Keratinocyte (primary cell): ENCODE data around the gene SIVA1. TPM values are rescaled to one million over a fixed set of nuclear protein-coding genes. Genes with fewer than 3 reads are reported as not detected.
A peak's percentile ranks its signal among the peaks of the same experiment; 100 is the strongest.

Experiments
- DNase-seq: peaks from one replicate; pipeline ENCODE4 v3.0.0-alpha.2; 2011; ENCODE audit warnings: low read depth, missing footprints, low spot score
- FAIRE-seq: peaks from 2 replicates; lab custom pipeline; 2011; peaks lifted over from hg19 to GRCh38; lab: Jason Lieb, UNC
- H2AFZ ChIP-seq: 2 replicates; pipeline ENCODE4 v1.6.0; 2012; ENCODE audit warnings: low read length, control low read depth, inconsistent platforms; ENCODE audit not compliant: control insufficient read depth
- H3K27ac ChIP-seq: 2 replicates; pipeline ENCODE4 v1.5.1; 2011; ENCODE audit warnings: low read length; ENCODE audit not compliant: control insufficient read depth, insufficient read depth
- H3K27me3 ChIP-seq: 3 replicates; pipeline ENCODE4 v1.6.0; 2011; ENCODE audit warnings: low read length; ENCODE audit not compliant: control insufficient read depth, insufficient read depth; ENCODE audit errors: extremely low read depth
- H3K36me3 ChIP-seq, 2 experiments: 2 replicates in 1 of 2; 3 replicates in 1 of 2; pipeline ENCODE4 v1.5.1; 2011; ENCODE audit warnings: low read length in 2 of 2, mild to moderate bottlenecking in 1 of 2; ENCODE audit not compliant: control insufficient read depth in 2 of 2, insufficient read depth in 2 of 2; ENCODE audit errors: extremely low read depth in 1 of 2
- H3K4me1 ChIP-seq: 3 replicates; pipeline ENCODE4 v1.5.1; 2011; ENCODE audit warnings: low read length; ENCODE audit not compliant: control insufficient read depth, insufficient read depth; ENCODE audit errors: extremely low read depth
- H3K4me2 ChIP-seq: 3 replicates; pipeline ENCODE4 v1.6.0; 2011; ENCODE audit warnings: low read depth, low read length; ENCODE audit not compliant: control insufficient read depth, insufficient read depth; ENCODE audit errors: extremely low read depth
- H3K4me3 ChIP-seq, 3 experiments: fragments of 200-600 bp in 1 of 3; sonication (generic) in 1 of 3; 2 replicates in 2 of 3; 3 replicates in 1 of 3; pipeline ENCODE4 v1.5.1; 2011 to 2016; ENCODE audit warnings: low read length in 3 of 3, mild to moderate bottlenecking in 3 of 3, control low read depth in 2 of 3, inconsistent platforms in 1 of 3, low read depth in 1 of 3, mixed read lengths in 1 of 3, mixed run types in 1 of 3, moderate library complexity in 1 of 3; ENCODE audit not compliant: control insufficient read depth in 2 of 3, insufficient read depth in 2 of 3; ENCODE audit errors: extremely low read depth in 1 of 3
- H3K79me2 ChIP-seq: 2 replicates; pipeline ENCODE4 v1.6.0; 2012; ENCODE audit warnings: low read length; ENCODE audit not compliant: control insufficient read depth, insufficient read depth
- H3K9ac ChIP-seq: 3 replicates; pipeline ENCODE4 v1.6.0; 2011; ENCODE audit warnings: low read length; ENCODE audit not compliant: control insufficient read depth, insufficient read depth; ENCODE audit errors: extremely low read depth
- H3K9me1 ChIP-seq: 3 replicates; pipeline ENCODE4 v1.6.0; 2011; ENCODE audit warnings: low read length; ENCODE audit not compliant: control insufficient read depth, insufficient read depth; ENCODE audit errors: extremely low read depth
- H3K9me3 ChIP-seq: 2 replicates; pipeline ENCODE4 v1.5.1; 2012; ENCODE audit warnings: low read depth, low read length; ENCODE audit not compliant: control insufficient read depth
- H4K20me1 ChIP-seq: 3 replicates; pipeline ENCODE4 v1.6.0; 2011; ENCODE audit warnings: low read length; ENCODE audit not compliant: control insufficient read depth, insufficient read depth; ENCODE audit errors: extremely low read depth
- CTCF ChIP-seq, 3 experiments: IDR thresholded peaks in 1 of 3; conservative IDR thresholded peaks in 1 of 3; optimal IDR thresholded peaks in 1 of 3; 2 replicates in 2 of 3; 3 replicates in 1 of 3; pipeline versions ENCODE3 to v1.5.1; 2011; ENCODE audit warnings: low read length in 3 of 3, mild to moderate bottlenecking in 3 of 3, moderate library complexity in 2 of 3, control low read depth in 1 of 3, inconsistent platforms in 1 of 3; ENCODE audit not compliant: insufficient read depth in 2 of 3; ENCODE audit errors: extremely low read depth in 1 of 3
- EZH2 ChIP-seq: IDR thresholded peaks from one replicate; pipeline ENCODE4 v1.6.1; 2012; ENCODE audit warnings: inconsistent platforms, mild to moderate bottlenecking, low read length, moderate library complexity
- dilution Hi-C: fragments of 300-500 bp; cut with MboI; formaldehyde crosslinking; loops from one replicate; pipeline ENCODE4 v1.7.0; 2020; ENCODE audit warnings: low sequenced_read_pairs; ENCODE audit not compliant: extremely low pct_ligation_motif_present
- polyA plus RNA-seq, 5 experiments: library from polyadenylated mRNA; depleted of rRNA in 3 of 5; stranded (reverse) in 3 of 5; stranded (forward) in 1 of 5; unstranded in 1 of 5; fragments of >200 nt; gene quantifications; 1 replicate in 1 of 5; 2 replicates in 3 of 5; 3 replicates in 1 of 5; pipeline versions ENCODE4 v1.2.1 to v1.2.3, GENCODE V29; 2011 to 2012; ENCODE audit warnings: missing spikeins in 2 of 5, low read depth in 1 of 5, low replicate concordance in 1 of 5

The SIVA1 gene
- polyA plus RNA-seq, 1 donor (not counting 4 experiments of a cell fraction or from before 2014, with no cell fraction given) = 35.3 TPM

DNA sequence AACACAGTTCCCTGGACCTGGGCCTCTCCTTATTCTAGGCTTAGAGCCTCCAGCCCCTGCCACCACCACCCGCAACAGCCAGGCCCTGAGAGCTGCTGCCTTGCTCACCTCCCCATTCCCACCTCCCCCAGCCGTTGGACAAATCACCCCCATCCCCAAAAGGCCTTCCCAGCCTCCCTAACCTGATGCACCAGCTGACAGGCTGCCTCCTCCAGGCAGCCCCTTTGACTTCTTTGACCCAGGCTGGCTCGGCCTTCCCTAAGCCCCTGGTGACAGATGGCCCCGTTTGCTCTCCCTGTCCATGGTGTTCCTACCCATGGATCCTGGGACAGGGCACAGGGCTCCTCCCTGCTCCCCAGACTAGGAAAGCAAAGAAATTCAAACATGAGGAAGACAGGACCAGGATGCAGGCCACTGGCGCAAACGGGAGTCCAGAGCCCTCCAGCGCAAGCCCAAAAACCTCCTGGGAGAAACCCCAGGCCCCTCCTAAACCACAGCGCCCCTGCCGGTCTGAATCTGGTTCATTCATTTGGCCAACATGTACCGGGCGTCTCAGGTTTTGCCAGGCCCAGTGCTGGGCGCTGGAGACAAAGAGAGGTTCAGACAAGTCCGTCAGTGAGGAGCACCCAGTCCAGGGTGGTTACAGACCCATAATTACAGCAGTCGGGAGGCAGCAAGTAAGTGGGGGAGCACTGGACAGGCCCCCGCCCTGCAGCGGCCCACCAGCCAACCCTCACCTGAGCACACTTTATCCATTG is 40.2 kb downstream of the SIVA1 start:
- FAIRE-seq = no peak
- TF ChIP-seq CTCF (optimal IDR thresholded peaks at IDR 0.05 in 1 of 3, IDR thresholded peaks at IDR 0.05 in 1 of 3, conservative IDR thresholded peaks at IDR 0.05 in 1 of 3; ENCODE audit: extremely low read depth in 1 of 3, insufficient read depth in 2 of 3, low read length in 3 of 3) (no peak), EZH2 (no peak)
- peaks cover 66% of the 10 kb centered on the region for H3K79me2 ChIP-seq
- no peak overlapping the region for H3K4me3 ChIP-seq
- H3K9me3 ChIP-seq = no peaks in the 10 kb centered on the region
- no peak overlapping the region for H2AFZ ChIP-seq
- H3K9ac ChIP-seq = peak overlapping the region; percentile 83
- peaks cover 8% of the 10 kb centered on the region for H3K27me3 ChIP-seq
- dilution Hi-C loops = no loop called here
- peaks cover 10% of the 10 kb centered on the region for H3K9me1 ChIP-seq
- peaks cover 20% of the 10 kb centered on the region for H3K4me1 ChIP-seq
- peak overlapping the region; percentile 90 for H3K4me2 ChIP-seq
- DNase-seq = no peak
- H3K36me3 ChIP-seq = peaks cover 16 to 18% of the 10 kb centered on the region in 2 experiments
- peaks cover 25% of the 10 kb centered on the region for H4K20me1 ChIP-seq
- H3K27ac ChIP-seq = no peak overlapping the region

DNA sequence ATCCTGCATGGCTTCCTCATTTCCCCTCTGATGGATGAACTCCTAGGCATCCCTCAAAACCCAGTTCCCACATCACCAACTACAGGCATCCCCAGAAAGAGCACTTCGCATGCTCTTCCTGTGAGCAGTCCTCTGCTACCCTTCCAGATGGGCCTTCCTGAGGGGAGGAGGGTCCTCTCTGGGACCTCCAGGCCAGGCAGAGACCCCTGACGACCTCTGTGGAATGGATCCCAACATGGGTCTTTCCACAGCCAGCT is 40.7 kb downstream of the SIVA1 start:
- Histone ChIP-seq H3K9ac (peak overlapping the region; percentile 83), H3K4me2 (peak overlapping the region; percentile 90), H3K4me1 (peaks cover 20% of the 10 kb centered on the region), H4K20me1 (peaks cover 25% of the 10 kb centered on the region), H2AFZ (no peak overlapping the region), H3K79me2 (peaks cover 62% of the 10 kb centered on the region), H3K27ac (no peak overlapping the region), H3K36me3 (peaks cover 16 to 18% of the 10 kb centered on the region in 2 experiments), H3K4me3 (peak overlapping the region; percentile 71 to 91 (median 87)), H3K27me3 (peaks cover 13% of the 10 kb centered on the region), H3K9me3 (no peaks in the 10 kb centered on the region), H3K9me1 (peaks cover 10% of the 10 kb centered on the region)
- TF ChIP-seq EZH2 (no peak), CTCF (optimal IDR thresholded peaks at IDR 0.05 in 1 of 3, IDR thresholded peaks at IDR 0.05 in 1 of 3, conservative IDR thresholded peaks at IDR 0.05 in 1 of 3; ENCODE audit: extremely low read depth in 1 of 3, insufficient read depth in 2 of 3, low read length in 3 of 3) (no peak)
- FAIRE-seq (no peak), DNase-seq (no peak)
- dilution Hi-C loops = no loop called here
